LoVo (cell line): ENCODE results near the gene ASMTL.
"Not testable (repeated sequence)": the region's sequence is repeated elsewhere in the genome, so short reads cannot be mapped to it uniquely, and the experiment has no call there.

ENCODE experiments used
- DNase-seq: peaks from one replicate; pipeline ENCODE4 v3.0.0-alpha.2; 2016; ENCODE audit warnings: low spot score

Gene ASMTL

DNA sequence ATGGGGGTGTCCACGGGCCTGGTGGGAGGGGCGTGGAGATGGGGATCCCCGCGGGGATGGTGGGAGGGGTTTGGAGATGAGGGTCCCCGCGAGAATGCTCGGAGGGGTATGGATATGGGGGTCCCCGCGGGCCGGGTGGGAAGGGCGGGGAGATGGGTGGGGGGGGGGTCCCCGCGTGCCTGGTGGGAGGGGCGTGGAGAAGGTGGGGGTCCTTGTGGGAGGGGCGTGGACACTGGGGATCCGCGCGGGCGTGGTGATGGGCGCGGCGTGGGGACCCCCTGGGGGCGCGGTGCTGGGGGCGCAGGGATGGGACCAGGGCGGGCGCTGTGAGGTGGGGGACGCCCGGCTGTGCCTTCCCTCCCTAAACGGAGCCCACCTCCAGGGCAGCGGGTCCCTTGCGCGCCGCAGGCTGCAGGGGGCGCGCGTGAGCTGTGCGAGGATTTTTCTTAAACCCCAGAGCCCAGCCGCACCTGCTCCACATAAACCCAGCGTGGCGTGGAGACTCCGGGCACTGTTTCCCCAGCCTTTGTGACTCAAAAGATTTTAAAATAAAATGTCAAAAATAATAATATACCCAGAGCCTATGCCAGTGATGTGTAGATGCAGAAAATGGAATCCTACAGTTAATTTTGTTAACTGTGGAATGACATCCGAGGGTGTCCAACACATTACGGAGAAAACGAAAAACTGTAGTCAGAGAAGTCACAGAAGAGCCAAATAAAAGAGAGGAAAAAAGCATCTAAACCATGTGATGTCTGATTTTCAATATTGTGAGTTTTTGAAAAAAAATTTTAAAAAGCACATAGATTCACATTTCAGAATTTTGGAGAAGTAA lies 1.5 kb upstream of the ASMTL start:
- DNase-seq = peak; percentile 66

DNA sequence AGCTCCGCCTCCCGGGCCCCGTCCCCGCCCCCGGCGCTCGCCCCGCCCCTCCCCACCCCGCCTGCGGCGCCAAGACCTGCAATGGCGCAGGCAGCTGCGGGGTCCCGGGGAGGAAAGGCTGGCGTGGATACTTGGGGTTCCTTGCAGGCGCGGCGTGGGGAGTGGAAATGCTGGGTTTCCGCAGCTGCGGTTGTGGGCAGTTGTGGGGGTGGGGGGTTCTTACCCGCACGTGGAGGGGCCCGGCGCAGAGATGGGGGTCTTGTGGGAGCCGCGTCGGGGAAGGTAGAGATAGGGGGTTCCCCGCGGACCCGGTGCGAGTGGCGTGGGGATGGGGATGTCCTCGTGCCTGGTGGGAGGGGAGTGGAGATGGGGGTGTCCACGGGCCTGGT lies 680 bp upstream of the ASMTL start:
- DNase-seq = no peak

DNA sequence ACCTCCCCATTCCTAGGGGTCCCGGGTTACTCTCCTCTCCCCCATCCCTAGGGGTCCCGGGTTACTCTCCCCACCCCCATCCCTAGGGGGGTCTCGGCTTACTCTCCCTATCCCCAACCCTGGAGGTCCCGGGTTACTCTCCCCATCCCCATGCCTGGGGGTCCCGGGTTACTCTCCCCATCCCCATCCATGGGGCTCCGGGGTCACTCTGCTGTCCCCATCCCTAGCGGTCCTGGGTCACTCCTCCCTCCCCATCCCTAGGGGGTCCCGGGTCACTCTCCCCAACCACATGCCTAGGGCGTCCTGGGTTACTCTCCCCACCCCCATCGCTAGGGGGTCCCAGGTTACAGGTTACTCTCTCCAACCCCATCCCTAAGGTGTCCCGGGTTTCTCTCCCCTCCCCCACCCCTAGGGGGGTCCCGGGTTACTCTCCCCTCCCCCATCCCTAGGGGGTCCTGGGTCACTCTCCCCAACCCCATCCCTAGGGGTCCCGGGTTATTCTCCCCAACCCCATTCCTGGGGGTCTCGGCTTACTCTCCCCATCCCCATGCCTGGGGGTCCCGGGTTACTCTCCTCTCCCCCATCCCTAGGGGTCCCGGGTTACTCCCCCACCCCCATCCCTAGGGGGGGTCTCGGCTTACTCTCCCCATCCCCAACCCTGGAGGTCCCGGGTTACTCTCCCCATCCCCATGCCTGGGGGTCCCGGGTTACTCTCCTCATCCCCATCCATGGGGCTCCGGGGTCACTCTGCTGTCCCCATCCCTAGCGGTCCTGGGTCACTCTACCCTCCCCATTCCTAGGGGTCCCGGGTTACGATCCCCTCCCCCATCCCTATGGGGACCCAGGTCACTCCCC lies 821 bp downstream of the ASMTL start:
- no peak for DNase-seq

DNA sequence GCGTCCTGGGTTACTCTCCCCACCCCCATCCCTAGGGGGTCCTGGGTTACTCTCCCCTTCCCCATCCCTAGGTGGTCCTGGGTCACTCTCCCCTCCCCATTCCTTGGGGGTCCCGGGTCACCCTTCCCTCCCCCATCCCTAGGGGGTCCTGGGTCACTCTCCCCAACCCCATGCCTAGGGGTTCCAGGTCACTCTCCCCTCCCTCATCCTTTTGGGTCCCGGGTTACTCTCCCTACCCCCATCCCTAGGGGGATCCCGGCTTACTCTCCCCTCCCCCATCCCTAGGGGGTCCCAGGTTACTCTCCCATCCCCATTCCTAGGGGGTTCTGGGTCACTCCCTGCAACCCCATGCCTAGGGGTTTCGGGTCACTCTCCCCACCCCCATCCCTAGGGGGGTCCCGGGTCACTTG lies 1.5 kb downstream of the ASMTL start:
- DNase-seq = no peak

DNA sequence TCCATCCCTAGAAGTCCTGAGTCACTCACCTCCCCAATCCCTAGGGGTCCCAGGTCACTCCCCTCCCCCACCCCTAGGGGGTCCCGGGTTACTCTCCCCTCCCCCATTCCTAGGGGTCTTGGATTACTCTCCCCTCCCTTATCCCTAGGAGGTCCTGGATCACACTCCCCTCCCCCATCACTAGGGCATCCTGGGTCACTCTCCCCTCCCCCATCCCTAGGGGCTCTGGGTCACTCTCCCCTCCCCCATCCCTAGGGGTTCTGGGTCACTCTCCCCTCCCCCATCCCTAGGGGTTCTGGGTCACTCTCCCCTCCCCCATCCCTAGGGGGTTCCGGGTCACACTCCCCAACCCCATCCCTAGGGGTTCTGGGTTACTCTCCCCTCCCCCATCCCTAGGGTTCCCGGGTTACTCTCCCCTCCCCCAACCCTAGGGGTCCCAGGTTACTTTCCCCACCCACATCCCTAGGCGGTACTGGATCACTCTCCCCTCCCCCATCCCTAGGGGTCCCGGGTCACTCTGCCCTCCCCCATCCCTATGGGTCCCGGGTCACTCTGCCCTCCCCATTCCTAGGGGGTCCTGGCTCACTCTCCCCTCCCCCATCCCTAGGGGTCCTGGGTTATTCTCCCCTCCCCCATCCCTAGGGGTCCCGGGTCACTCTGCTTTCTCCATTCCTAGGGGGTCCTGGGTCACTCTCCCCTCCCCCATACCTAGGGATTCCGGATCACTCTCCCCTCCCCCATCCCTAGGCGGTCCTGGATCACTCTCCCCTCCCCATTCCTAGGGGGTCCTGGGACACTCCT lies 2.1 kb downstream of the ASMTL start:
- no peak for DNase-seq

DNA sequence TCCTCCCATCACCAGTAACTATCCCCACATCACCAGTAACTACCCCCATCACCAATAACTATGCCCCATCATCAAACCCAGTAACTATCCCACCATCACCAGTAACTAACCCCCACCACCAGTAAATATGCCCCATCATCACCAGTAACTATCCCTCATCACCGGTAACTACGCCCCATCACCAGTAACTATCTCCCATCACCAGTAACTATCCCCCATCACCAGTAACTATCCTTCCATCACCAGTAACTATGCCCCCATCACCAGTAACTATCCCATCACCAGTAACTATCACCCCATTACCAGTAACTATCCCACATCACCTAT lies 2.9 kb downstream of the ASMTL start:
- no peak for DNase-seq

DNA sequence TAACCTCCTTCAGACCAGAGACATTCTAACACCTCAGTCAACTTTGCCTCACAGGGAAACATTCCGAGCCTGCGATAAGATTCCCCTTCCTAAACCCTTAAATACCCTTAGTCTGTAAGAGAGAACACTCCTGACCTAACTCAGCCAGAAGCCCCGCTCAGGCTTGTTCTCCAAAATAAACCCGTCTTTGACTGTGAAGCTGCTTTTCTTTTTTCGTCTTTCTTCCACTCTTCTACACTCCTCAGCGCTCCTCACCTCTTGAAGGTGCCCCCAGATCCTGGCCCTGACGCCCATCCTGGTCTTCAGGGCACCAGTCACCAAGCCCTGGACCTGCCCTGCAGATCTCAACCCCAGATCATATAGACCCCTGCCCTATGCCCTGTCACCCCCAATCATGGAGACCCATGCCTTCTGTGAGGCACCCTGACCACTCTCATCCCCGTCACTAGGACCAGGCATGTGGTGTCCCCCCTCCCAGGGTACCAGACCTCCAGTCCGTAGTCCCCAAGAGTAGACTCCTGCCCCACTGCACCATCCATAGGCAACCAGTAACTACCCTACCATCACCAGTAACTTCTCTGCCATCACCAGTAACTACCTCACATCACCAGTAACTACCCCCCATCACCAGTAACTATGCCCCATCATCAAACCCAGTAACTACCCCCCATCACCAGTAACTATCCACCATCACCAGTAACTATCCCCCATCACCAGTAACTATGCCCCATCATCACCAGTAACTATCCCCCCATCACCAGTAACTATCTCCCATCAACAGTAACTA lies 3.5 kb downstream of the ASMTL start:
- DNase-seq = no peak

DNA sequence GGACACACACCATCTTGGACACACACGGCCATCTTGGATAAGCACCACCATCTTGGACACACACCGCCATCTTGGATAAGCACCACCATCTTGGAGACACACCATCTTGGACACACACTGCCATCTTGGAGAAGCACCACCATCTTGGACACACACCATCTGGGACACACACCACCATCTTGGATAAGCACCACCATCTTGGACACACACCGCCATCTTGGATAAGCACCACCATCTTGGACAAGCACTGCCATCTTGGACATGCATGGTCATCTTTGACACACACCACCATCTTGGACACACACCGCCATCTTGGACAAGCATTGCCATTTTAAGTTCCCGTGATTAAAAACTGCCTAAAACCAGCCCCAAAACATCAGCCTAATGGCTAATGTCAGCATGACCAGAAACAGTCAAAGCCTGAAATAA lies 4.1 kb downstream of the ASMTL start:
- DNase-seq = not testable (repeated sequence)

DNA sequence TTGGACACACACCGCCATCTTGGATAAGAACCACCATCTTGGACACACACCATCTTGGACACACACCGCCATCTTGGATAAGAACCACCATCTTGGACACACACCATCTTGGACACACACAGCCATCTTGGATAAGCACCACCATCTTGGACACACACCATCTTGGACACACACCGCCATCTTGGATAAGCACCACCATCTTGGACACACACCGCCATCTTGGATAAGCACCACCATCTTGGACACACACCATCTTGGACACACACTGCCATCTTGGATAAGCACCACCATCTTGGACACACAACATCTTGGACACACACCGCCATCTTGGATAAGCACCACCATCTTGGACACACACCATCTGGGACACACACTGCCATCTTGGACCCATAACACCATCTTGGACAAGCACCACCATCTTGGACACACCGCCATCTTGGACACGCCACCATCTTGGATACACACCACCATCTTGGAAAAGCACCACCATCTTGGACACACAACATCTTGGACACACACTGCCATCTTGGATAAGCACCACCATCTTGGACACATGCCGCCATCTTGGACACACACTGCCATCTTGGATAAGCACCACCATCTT lies 4.6 kb downstream of the ASMTL start:
- not testable (repeated sequence) for DNase-seq

DNA sequence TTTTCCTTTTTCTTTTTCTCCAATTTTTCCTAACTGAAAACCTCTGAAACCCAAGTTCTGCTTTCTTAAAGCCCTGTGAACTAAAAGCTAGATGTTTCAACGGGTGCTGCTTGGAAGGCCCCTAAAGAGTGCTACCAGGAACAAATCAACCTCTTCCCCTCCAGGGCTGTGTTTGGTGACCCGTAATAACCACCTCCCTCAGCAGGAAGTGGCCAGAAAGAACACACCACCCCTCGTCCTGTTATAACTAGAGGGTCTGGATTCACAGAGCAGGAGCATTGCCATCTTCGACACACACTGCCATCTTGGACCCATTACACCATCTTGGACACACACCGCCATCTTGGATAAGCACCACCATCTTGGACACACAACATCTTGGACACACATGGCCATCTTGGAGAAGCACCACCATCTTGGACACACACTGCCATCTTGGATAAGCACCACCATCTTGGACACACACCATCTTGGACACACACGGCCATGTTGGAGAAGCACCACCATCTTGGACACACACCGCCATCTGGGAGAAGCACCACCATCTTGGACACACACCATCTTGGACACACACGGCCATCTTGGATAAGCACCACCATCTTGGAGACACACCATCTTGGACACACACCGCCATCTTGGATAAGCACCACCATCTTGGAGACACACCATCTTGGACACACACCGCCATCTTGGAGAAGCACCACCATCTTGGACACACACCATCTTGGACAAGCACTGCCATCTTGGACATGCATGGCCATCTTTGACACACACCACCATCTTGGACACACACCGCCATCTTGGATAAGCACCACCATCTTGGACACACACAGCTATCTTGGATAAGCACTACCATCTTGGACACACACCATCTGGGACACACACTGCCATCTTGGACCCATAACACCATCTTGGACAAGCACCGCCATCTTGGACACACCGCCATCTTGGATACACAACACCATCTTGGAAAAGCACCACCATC lies 5.4 kb downstream of the ASMTL start:
- DNase-seq = not testable (repeated sequence)

DNA sequence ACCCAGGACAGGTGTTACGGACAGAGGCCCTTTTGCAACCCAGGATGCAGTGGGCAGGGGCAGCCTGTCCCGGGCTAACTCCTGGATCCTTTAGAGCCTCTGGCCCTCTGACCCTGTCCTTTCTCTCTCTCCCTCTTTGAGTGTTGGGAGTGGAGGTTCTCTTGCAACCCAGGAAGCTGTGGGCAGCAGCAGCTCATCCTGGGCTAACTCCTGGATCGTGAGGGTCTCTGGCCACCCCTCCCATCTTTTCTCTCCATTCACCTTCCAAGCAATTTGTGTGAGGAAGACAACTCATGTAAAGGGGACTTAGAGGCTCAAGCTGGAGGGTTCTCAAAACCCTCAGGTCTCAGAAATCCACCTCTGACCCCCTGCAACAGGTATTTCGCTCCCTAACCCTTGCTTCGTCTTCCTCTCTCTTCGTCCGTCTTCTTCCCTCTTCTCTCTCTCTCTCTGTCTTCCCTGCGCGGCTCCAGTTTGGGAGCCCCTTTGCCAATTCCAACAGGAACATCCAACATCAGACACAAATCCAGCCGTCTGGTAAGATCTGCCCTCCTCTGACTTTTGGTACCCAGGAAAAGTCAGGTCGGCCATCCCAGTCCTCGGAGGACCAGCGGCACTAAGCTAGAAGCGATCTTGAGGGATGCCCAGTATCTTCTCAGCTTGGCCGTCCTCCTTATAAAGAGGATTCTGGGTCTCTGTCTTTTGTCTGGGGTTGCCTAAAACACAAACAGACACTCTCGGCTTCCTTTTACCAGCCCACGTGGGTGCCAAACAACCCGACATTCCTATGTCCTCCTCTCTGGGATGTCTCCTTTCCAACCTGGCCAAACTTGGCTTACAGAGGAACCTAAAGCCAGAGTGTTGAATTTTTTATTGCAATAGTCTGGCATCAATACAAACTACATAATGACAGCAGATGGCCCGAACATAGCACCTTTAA lies 7.9 kb downstream of the ASMTL start:
- no peak for DNase-seq

DNA sequence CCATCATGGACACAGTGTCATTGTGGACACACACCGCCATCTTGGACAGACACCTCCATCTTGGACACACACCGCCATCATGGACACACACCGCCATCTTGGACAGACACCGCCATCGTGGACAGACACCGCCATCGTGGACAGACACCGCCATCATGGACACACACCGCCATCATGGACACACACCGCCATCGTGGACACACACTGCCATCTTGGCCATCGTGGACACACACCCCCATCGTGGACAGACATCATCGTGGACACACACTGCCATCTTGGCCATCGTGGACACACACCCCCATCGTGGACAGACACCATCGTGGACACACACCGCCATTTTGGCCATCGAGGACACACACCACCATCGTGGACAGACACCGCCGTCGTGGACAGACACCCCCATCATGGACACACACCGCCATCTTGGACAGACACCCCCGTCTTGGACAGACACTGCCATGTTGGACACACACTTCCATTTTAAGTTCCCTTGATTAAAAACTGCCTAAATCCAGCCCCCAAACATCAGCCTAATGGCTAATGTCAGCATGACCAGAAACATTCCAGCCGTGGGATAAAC lies 9.1 kb downstream of the ASMTL start:
- DNase-seq = no peak

DNA sequence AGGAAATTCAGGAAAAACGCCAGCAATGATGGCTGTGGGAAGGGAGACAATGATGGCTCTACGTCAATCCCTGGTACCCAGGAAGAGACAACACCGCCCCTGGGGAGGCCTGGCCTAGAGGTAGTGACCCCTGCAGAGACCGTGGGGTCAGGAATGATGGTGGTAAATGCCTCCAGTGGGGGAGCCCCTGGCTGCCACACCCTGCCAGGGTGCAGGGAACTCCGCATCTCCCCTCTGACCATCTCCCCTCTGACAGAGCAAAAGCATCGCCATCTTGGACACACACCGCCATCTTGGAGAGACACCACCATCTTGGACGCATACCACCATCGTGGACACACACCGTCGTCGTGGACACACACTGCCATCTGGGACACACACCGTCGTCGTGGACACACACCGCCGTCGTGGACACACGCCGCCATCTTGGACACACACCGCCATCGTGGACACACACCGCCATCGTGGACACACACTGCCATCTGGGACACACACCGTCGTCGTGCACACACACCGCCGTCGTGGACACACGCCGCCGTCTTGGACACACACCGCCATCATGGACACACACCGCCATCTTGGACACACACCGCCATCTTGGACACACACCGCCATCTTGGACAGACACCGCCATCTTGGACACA lies 9.9 kb downstream of the ASMTL start:
- no peak for DNase-seq

DNA sequence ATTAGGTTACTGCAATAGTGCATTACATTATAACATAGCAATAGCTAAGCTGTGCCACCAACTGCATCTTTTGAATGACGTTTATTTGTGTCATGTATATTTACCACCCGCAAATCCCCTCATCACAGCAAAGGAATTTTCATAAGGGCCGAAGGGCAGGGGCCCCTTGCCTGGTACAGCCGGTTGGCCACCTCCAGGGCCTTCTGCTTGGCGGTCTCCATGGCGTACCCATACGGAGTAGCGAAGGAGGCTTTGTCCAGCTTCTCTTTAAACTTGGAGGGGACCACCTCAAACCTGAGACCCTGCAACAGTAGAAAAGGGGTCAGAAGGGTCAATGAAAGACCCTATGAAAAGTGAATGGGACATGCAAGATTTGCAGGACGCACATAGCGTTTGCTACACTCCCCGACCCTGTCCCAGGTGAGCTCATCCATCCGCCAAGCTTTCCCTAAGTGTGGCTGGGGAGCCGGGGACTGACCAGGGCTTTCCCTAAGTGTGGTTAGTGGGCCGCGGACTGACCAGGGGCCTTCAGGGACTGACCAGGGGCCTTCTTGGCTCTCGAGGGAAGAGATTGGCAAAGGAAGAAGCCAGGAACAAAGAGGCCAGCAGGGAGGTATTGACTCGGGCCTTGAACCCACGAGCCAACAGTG lies 10.6 kb downstream of the ASMTL start:
- no peak for DNase-seq

DNA sequence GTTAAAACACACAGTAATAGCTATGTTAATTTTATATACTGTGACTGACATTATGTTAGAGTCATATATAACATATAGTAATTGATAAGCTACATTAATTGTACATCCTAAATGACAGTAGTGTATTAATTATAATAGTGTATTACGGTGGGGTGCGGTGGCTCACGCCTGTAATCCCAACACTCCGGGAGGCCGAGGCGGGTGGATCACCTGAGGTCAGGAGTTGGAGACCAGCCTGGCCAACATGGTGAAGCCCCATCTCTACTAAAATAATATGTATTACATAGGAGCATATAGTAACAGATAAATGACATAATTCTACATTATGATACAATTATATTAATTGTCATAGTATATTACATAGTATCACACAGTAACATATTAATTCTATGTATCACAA lies 12.2 kb downstream of the ASMTL start:
- no peak for DNase-seq

DNA sequence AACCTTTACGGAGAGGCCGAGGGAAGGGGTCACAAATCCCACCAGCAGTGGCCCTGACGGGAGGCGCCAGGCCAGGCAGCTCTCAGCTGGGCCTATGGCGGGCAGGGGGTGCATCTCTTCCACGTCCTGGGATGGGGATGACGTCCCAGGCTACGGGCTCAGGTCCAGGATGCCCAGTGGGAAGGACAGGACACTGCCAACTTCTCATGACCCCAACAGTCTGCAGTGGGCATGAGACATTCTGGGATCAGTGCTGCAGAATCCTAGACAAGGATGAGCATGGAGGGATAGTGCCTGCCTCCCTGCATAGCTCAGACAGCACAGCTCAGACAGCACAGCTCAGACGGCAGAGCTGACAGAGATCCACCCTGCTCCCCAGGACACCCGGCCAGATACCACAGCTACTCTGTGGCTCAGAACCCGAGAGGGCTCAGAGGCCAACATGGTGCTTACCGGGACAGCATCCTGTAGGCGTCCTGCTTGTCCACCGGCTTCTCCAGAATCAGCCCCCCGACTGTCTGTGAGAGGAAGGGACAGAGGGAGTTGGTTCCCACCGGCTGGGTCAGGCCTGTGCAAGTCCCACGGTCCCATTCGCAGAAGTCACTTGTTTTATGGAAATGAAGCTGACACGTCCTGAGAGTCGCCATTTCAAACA lies 17.3 kb downstream of the ASMTL start:
- DNase-seq = no peak

DNA sequence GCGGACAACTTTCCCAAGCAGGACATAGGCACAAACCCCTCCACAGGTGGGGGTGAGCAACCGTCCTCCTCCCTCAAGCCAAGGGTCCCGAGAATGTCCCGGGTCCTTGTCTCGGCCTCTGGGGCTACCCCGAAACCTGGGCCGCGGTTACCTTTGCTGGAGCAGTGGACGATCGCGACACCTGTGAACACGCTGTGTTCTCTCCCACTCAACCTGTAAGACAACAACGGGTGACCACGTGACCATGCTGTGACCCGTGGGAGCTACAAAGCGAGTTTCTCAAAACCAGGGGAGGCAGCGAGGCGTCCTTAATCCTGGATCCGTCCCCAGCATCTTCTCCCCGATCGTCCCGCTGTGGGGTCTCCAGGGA lies 17.9 kb downstream of the ASMTL start:
- no peak for DNase-seq
